Fibroblast of upper back skin (primary cell): ENCODE data around the gene DNAH10.

Experiments
- DNase-seq: peaks from one replicate; pipeline ENCODE4 v3.0.0-alpha.2; 2013

Gene DNAH10

DNA sequence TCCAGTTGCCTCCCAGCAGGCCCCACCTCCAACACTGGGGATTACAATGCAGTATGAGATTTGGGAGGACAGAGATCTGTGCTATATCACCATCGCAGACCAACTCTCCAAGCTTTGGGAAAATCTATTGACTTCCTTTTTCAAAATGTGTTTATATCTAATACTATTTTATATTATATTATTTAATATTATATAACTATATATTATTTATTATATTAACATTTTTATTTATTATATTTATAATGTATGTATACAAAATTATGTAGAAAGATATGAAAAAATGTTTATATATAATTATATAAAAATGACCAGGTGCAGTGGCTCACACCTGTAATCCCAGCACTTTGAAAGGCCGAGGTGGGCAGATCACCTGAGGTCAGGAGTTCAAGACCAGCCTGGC, 36.4 kb downstream of the DNAH10 start:
- no peak for DNase-seq

DNA sequence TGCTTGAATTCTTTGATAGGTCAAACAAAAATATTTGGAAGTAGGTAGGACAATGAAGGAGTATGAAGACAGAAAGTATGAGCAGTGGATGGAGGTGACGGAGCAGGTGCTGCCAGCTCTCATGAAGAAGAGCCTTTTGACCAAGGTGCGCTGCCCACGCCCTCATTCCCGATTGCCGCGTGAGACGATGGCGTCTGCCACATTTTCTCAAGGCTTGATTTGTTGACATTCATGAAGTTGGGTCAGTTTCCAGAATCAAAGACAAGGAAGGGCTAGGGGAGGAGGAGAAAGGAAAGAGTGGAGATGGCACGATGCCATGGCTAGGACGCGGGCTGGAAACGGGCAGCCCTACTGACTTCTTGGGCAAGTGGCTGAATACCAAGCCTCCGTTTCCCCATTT, 37.1 kb downstream of the DNAH10 start:
- DNase-seq = no peak

DNA sequence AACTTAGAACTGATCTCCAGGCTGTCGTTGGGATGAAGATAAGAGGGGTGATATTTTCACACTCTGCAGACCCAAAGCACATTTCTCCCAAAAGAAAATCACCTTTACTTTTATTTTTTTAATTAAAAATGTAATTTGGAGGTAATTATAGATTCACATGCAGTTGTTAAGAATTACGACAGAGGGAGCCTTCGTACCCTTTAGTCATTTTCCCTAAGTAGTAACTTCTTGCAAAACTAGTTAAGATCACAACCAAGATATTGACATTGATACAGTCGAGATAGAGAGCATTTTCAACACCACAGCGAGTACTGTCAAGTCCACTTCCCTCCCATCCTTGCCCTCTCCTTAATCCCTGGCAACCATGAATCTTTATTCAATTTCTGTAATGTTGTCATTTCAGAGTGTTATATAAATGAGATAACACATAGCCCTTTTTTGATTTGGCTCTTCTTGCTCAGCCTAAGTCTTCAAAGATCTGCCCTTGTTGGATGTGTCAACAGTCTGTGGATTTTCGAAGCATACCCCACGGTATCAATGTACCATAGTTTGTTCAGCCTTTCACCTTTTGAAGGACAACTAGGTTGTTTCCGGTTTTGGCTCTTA, 39.6 kb downstream of the DNAH10 start:
- DNase-seq = peak; percentile 11

DNA sequence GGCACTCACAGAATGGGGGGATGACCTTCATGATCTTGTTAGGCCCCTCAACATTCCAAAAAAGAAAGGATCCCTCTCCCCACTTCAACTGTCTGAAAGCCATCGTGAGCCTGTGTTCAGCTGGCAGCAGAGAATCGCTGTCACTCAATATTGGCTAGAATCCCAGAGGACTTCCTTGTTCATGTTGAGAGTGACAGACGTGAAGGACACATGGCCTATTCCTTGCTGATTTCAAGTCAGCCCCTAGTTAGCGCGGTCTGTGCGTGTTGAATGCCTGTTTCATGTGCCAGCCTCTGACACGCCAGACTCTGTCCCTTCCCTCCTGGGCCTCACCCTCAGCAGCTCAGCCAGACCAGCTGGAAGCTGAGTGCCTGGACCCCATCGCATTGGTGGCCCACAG, 43.1 kb downstream of the DNAH10 start:
- no peak for DNase-seq

DNA sequence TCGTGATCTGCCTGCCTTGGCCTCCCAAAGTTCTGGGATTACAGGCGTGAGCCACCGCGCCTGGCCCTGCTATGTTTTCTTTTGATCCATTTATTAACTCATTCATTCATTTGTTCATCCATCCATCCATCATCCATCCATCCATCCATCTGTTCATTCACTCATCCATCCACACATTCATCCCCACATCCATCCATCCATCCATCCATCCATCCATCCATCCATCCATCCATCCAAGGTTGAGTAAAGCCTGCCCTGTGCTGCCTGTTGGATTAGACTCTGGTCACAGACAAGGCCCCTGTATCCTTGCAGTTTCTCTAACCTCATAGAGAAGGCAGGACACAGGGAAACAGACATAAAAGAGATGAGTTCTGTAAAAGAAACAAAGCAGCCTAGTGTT, 44.9 kb downstream of the DNAH10 start:
- no peak for DNase-seq

DNA sequence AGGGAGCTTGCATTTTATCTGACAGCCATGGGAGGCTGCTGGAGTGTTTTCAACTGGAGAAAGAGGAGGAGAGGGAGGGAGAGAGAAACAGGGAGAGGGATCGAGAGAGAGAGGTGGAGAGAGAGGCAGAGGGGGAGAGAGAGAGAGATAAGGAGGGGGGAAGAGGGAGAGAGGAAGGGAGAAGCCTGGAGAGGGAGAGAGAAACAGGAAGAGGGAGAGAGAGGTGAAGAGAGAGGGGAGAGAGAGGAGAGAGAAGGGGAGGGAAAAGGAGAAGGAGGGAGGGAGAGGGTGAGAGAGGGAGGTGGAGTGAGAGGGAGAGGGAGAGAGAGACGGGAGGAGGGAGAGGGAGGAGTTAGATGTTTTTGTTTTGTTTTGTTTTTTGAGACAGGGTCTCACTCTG, 45.6 kb downstream of the DNAH10 start:
- DNase-seq = peak; percentile 14

DNA sequence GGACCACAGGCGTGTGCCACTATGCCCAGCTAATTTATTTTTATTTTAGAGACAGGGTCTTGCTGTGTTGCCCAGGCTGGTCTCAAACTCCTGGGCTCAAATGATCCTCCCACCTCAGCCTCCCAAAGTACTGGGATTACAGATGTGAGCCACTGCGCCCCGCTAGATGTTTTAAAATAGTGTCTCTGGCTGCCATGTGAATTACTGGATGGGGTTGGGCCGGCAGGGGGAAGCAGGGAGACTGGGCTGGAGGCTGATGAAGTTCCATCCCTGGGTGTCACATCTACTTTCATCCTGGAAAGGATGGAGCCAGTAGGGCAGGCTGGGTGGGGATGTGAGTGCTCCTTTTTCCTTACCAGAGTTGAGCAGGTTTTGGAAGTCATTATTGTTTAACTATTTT, 46.1 kb downstream of the DNAH10 start:
- peak; percentile 25 for DNase-seq

DNA sequence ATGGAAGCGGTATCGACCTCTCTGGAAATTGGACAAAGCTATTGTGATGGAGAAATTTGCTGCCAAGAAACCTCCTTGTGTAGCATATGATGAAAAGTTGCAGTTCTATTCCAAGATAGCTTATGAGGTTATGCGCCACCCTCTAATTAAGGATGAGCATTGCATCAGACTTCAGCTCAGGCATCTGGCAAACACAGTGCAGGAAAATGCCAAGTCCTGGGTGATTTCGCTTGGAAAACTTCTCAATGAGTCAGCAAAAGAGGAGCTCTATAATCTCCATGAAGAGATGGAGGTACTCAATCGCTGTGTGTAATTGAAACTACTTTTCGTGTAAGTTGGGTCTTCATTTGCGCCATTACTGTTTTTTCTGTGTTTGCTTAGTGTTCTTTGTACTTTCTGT, 51.2 kb downstream of the DNAH10 start:
- DNase-seq = peak; percentile 72

DNA sequence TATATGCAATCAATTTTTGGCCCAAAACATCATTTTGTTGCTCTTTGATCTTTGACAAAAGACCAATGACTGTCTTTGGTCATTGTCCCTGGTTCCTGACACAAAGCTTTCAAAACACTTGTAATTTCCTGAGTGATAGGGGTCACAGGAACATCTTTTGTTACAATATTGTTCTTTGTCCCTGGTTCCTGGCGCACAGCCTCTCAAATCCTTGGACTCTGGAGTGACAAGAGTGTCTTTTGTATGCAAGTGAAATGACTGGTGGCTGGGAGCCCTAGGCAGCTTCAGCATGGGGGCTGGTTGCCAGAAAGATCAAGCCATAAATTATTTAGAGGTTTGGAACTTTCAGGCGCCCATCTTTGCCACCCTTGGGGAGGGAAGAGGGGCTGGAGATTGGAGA, 53.9 kb downstream of the DNAH10 start:
- no peak for DNase-seq

DNA sequence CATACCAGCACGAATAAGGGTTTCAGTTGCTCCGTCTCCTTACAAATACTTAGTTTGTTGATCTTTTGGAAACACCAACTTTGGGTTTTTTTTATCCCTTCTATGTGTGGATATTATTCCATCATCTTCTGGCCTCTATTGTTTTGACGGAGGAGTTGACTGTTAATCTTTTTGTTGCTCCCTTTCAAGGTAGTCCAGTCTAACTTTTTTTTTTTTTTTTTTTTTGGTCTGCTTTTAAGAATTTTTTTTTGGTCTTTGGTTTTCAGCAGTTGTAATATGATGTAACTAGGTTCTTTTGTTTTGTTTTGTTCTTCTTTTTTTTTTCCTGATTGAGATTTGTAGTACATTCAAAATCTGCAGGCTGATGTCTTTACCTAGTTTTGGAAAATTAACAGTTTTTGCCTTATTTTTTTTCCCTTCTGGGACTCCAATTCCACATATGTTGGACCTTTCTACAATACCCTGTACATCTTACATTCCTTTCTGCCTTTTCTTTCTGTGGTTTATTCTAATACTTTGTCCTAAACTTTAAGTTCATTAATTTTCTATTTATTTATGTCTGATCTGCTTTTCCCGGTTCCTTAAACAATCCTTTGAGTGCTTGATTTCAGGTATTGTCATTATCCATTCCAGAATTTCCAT, 54.9 kb downstream of the DNAH10 start:
- no peak for DNase-seq

DNA sequence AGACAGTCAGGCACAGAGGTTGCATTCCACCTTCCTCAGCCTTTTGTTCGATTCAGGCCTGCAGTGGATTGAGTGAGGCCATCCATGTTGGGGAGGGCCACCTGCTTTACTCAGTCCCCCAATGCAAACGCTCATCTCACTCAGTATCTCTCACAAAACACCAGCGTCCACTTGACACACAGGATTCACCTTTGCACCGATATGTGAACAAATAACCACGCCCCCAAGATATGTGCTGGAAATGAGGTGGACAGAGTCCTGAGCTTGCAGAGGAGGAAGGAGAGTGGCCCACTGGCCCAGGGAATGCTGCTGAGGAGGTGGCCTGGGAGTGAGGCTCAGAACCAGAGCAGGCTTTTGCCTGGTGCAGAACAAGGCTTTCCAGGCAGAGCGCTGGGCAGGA, 60.7 kb downstream of the DNAH10 start:
- no peak for DNase-seq

DNA sequence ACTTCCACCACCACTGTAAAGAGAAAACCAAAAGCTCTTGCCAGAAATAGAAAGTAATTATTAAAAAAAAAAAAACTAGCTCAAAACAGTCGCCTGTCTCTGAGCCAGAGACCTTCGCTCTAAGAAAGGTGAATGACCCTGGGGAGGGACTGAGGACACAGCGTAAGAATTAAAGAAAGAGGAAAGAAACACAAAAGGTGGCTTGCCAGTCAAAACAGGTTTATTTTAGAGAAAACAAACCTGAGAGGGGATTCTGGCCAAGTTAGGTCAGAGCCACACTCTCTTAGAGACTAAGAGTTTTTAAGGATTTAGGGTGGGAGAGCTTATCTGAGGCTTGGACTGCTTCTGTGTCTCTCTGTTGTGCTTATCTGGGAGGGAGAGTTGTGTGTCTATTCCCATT, 66.0 kb downstream of the DNAH10 start:
- DNase-seq = no peak

DNA sequence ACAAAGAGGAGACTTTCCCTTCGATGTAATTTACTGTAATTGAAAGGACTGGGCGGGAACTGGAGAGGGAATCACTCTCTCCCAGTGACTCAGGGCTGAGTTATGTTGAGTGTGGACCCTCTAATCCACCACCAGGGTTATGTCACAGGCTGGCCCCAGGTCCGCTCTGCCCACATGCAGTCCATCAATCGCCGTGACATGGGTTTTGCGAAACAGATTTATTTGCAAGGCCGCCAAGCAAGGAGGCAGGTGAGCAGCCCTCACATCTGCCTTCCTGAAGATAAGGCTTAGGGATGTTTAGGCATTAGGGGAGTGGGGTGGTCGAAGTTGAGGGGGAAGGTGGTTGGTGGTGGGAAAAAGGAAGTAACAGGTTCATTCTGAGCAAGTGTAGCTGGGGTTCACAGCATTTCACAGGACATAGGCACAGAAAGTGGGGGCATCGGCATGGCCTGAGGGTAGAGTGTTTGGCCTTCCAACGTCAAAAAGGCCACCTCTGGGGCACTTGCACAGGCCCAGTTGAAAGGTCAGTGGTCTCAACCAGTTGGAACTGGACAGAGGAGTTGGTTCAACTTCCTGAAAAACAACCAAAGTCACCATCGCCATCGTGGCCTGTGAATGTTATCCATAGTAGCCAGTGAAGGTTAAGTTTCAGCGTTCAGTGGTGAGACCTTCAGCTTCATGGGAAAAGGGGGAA, 66.9 kb downstream of the DNAH10 start:
- DNase-seq = peak; percentile 3

DNA sequence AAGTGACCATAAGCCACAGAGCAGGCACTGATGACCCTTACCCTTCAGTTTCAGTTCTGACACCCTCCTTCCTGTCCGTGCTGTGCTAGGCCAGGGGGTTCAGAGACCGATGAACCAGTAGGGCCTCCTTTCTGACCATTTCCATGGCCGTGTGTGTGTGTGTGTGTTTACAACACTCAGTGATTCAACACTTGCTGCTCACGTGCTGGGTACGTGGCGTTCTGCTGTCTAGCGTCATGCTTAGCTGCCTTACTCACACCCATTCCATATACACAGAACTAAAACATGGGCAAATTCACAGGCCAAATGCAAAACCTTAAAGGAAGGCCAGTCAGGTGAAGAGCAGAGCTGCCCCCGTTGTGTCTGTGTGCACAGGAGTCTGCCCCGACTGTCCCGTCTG, 67.5 kb downstream of the DNAH10 start:
- DNase-seq = no peak

DNA sequence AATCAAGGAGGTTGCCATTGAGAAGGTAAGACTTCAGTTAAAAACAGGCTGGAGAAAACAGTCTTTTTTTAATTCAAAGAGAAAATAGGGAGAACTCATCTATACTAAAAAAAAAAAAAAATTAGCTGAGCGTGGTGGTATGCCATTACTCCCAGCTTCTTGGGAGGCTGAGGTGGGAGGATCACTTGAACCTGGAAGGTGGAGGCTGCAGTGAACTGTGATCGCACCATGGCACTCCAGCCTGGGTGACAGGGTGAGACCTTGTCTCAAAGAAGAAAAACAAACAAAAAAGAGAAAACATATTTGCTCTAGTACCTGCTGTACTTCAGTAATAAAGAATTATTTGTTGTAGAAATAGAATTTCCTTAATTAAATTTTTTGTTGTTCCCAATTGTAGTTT, 68.6 kb downstream of the DNAH10 start:
- DNase-seq = no peak

DNA sequence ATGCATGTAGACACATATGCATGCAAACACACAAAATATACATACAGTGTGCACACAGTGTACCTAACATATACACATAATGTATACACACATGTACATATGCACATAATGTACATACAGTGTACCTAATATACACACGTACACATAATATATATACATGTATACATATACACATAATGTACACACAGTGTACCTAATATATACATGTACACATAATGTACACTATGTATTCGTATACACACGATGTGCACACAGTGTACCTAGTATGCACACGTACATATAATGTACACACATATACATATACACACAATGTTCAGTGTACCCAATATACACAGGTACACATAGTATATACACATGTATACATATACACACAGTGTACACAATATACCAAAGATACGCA, 70.0 kb downstream of the DNAH10 start:
- no peak for DNase-seq

DNA sequence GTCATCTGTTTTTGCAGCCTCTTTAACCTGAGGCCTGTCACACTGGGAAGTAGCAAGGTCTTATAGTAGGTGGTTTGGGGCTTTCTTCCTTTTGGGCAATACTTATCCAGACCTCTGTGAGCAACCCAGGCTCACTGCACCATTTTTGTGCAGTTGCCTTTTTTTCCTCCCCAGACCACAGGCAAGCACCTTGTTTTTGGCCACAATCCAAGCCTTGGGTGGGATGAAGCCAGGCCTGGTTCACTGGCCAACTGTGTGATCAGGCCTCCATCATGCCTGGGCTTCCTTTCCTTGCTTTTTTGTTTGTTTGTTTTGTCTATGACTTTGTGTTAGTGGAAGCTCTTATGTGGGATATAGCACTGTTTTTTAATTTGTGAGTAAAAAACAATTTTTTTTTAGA, 71.7 kb downstream of the DNAH10 start:
- no peak for DNase-seq

DNA sequence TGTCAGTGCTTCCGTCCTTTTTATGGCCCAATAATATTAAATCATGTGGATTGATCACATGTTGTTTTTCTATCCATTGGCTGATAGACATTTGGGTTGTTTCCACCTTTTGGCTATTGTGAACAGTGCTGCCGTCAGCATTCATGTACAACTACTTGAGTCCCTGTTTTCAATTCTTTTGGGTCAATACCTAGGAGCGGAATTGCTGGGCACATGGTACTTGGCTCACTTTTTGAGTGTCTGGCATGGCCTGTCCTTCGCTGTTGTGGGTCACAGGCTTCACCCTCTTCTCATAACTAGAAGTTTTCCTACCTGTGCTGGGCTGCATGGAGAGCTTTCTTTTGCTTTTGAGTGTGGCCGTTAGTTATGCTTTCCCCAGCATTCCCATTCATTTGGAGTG, 72.7 kb downstream of the DNAH10 start:
- no peak for DNase-seq

DNA sequence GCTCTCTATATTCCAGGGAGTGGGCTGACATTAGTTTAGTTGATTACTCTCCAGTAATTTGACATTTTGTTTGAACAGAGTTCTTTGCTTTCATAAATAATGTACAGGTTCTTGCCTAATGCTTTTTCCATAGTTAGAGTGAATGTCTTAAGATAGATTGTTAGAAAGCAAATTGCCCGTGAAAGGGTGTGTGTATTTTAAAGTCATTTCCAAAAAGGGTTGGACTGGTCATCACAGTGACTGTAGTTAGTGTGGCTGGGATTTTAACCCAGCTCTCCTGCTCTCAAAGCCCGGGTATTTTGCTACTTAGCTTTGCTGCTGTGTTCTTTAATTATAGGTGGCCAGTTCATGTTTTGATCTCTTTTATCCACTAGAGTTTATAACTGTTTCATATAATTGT, 74.2 kb downstream of the DNAH10 start:
- no peak for DNase-seq

DNA sequence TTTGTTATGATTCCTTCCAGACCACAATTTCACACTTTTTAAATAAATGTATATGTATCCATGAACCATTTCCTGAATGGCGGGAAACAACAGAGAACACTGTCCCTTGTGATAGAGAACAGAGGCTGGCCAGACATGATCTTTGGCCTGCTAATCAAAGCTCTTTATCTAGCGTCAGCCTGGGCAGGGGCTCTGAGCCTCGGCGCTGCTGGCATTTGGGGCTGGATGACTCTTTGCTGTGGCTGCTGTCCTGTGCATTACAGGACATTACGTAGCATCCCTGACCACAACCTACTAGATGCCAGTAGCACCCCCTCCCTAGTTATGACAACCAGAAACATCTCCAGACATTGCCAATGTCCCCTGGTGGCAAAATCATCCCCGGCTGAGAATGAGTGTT, 77.7 kb downstream of the DNAH10 start:
- no peak for DNase-seq

DNA sequence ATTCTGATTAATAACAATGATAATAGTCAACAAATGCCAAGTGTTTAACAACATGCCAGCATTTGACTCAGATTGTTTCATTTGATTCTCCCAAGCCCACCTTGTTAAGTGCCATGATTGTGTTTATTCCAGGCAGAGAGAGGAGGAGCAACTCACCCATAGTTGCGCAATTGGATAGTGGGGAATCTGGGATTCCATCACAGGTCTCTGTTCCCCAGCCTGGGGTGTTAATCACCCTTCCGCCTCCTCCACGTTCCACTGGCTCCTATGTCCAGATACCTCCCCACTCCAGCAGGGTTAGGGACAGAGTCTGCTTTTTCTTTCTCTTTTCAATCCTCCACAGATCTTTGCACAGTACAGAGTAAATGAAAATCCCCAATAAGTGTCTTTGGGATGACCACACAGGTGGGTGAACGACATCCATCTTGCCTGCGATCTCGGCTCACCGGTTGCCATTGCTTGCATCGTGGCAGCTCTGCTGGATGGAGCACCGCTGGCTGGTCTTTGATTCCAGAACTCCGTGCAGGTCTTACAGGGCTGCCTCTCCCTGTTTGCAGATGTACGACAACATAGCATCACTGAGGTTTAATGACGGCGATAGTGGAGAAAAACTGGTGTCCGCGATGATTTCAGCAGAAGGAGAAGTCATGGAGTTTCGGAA, 78.8 kb downstream of the DNAH10 start:
- no peak for DNase-seq

DNA sequence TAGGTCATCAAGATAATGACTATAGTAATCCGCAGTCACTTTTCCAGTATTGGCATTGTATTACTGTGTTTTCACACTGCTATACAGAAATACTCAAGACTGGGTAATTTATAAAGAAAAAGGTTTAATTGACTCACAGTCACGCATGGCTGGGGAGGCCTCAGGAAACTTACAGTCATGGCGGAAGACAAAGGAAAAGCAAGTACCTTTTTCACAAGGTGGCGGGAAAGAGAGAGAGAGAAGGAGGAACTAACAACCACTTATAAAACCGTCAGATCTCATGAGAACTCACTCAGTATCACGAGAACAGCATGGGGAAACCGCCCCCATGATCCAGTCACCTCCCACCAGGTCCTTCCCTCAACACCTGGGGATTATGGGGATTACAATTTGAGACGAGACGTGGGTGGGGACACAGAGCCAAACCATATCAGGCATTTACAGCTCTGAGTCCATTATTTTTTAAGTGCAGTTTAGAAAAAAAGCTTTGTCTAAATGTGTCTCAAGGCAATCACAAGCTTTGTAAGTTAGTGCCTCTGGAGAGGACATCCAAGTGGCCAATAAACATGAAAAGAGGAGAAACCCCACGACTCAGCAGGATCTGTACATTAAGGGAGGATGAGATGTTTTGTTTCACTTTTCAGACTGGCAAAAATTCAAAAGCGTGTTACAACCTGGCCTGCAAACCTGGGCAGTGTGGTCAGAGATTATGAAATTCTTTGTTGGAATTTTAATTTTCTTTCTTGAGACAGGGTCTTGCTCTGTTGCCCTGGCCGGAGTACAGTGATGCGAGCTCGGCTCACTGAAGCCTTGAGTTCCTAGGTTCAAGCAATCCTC, 82.0 kb downstream of the DNAH10 start:
- no peak for DNase-seq

DNA sequence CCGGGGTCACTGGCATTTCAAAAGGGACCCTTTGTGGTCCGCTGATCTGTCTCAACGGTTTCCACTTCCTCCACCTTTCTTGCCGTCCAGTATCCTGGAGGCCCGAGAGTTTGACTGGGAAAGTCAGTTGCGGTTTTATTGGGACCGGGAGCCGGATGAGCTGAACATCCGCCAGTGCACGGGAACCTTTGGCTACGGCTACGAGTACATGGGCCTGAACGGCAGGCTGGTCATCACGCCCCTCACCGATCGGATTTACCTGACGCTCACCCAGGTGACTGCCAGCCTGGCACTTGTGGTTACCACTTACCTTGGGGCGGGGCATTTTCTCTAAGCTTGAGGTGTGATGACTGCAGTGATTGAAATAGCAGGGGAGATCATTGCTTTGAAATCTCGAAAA, 83.8 kb downstream of the DNAH10 start:
- no peak for DNase-seq
